HG02840 (cell line): ENCODE measurements around the gene TBX1.

Experiments used
- ATAC-seq: cut with Tn5 transposase; IDR thresholded peaks from one replicate; pipeline ENCODE4 v1.9.1; 2021; ENCODE audit warnings: mild to moderate bottlenecking, moderate library complexity, moderate number of reproducible peaks; ENCODE audit not compliant: unreplicated experiment, low FRiP score

TBX1 gene

GRCh38 chr22:19809741-19810140, 49.2 kb downstream of the TBX1 start:
- ATAC-seq = no peak

GRCh38 chr22:19810381-19811201, 50.0 kb downstream of the TBX1 start:
- no peak for ATAC-seq

DNA sequence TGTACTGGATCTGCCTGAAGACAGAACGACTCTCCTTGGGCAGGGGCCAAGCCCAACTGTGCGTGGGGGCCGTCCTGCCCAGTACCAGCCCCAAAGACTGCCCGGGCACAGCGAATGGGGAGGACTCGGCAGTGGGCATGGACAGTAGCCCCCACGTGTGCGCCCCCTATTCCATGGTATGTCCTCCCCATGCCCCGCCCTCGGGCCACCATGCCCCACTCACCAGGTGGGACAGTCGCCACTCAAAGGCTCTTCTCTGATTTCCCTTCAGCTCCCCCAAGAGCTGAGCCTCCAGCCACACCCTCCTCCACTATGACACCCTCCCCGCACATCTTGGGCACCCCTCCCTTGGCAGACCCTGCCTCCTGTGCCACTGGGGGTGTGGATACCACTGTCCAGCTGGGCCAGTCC, 50.6 kb downstream of the TBX1 start:
- ATAC-seq = no peak

DNA sequence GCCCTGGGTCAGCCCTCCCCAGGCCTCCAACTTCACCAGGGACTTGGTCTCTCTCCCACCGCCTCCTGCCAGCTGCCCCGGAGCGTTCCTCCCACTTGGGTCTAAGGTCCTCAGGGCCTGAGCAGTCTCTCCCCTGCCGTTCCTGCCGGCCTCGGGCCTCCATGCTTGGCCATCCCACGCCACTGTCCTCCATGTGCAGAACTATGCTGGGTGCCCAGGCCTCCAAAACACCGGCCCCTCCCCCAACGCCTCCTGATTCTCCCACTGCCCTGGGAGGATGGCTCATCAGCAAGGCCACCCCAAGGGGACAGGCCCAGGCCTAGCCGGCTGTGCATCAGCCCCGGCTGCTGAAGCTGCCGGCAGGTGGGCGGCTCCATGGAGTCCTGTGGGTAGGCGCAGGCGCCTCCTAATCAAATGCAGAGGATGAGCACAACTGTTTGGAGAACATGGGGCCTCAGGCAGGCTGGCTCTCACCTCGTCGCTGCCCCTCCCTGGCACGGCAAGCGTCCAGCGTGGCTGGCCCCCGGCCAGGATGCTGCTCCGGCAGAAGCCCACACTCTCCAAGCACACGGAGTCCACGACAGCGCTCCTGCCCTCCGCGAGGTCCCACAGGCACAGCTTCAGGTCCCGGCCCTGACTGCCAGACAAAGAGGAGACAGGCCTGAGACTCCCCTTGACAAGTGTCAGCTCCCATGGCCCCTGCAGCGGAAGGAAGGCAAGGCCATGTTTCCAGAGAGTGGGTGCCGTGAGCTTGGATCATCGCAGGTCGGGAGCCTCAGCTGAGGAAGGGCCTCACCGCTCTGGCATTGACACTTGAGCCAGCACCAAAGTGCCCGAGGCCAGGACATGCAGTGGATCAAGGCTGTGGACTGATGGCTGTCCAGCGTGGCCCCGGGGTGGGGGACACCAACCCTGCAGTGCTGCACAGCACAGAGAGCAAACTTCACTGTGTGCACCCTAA, 51.5 kb downstream of the TBX1 start:
- ATAC-seq = no peak

DNA sequence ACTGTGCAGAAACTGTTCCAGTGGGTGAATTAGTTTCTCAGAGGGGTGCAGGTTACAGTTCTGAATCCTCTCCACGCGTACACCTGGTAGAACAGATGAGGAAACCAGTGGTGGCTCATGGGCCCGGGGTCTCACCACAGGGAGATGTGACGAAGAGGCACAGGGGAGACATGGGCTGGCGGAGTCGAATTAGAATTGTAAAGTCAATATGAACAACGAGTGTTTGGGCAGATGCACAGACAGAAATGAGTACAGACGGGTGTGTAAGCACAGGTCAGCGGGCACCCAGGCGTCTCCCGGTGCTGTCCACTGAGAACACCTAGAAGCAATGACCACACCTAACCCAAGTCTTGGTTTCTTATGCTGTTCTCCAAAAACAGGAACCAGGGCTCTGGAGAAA, 52.3 kb downstream of the TBX1 start:
- ATAC-seq = no peak

- no peak for ATAC-seq
These were observed 53.9 kb downstream of the TBX1 start for GRCh38 chr22:19814428-19814827.

- no peak for ATAC-seq
These were observed 54.7 kb downstream of the TBX1 start for GRCh38 chr22:19815093-19815822.

DNA sequence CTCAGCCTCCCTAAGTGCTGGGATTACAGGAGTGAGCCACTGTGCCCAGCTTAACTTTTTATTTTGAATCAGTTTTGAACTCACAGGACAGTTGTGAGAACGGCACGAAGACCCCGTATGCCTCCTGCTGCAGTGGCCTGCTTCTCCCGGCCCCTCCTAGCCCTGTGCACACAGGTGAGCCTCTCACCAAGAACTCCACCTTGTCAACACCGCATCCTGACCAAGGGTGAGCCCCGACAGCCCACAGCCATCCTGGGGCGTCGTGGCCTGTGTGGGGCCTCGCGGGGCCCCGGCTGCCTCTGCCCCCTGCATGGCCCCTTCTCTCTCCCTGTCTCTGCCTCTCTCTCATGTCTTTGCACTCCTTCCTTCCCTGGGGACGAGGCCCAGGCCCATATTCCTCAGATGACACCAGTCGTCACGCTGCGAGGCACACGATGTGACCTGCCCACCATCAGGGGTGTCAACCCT, 55.3 kb downstream of the TBX1 start:
- no peak for ATAC-seq

- ATAC-seq = no peak
These were observed 56.0 kb downstream of the TBX1 start for GRCh38 chr22:19816372-19817119.
